WTC11 (cell line): ENCODE measurements around the gene ERFL. TPM values are rescaled to one million over a fixed set of nuclear protein-coding genes. Genes with fewer than 3 reads are reported as not detected.

Experiments
- ATAC-seq: fragments of 200-7000 bp; cut with Tn5 transposase; 2 replicates; pipeline ENCODE4 v1.10.0; 2021; ENCODE audit warnings: mild to moderate bottlenecking, moderate library complexity
- CTCF ChIA-PET: fragments of 300-600 bp; sonication (Branson Sonifier 250); formaldehyde crosslinking; loops from one replicate; lab custom pipeline; 2021; ENCODE audit warnings: antibody characterized with exemption; lab: Charles Lee
- POLR2A ChIA-PET: fragments of 350-600 bp; sonication (Branson Sonifier 250); formaldehyde crosslinking; loops from one replicate; lab custom pipeline; 2021; ENCODE audit warnings: antibody characterized with exemption; lab: Charles Lee
- DNase-seq: peaks from one replicate; pipeline ENCODE4 v3.0.0; 2021; ENCODE audit warnings: low spot score
- H3K27ac Mint-ChIP-seq: 2 replicates; pipeline ENCODE4 v1.8.0; 2021; ENCODE audit warnings: mixed read lengths
- H3K27me3 Mint-ChIP-seq: 2 replicates; pipeline ENCODE4 v1.8.0; 2021; ENCODE audit warnings: low read depth, mild to moderate bottlenecking, moderate library complexity, mixed read lengths
- H3K36me3 Mint-ChIP-seq: 2 replicates; pipeline ENCODE4 v1.8.0; 2021; ENCODE audit warnings: mixed read lengths
- H3K4me1 Mint-ChIP-seq: 2 replicates; pipeline ENCODE4 v1.8.0; 2022; ENCODE audit warnings: mixed read lengths
- H3K4me3 Mint-ChIP-seq: 2 replicates; pipeline ENCODE4 v1.8.0; 2021; ENCODE audit warnings: mild to moderate bottlenecking, moderate library complexity, mixed read lengths
- H3K9me3 Mint-ChIP-seq: 2 replicates; pipeline ENCODE4 v1.8.0; 2021; ENCODE audit warnings: mixed read lengths
- AR ChIP-seq: fragments of 250-450 bp; sonication (Bioruptor Pico); IDR thresholded peaks from 2 replicates; pipeline ENCODE4 v1.9.0; 2021; ENCODE audit warnings: mild to moderate bottlenecking
- CDX4 ChIP-seq: fragments of 250-450 bp; sonication (Bioruptor Pico); IDR thresholded peaks from 2 replicates; pipeline ENCODE4 v1.9.0; 2021; ENCODE audit warnings: moderate library complexity, mild to moderate bottlenecking, inconsistent platforms, borderline replicate concordance
- CREM ChIP-seq: sonication (generic); formaldehyde crosslinking; IDR thresholded peaks from 2 replicates; pipeline ENCODE4 v1.8.1; 2022; ENCODE audit warnings: mild to moderate bottlenecking, missing genetic modification reagents, moderate library complexity
- E2F4 ChIP-seq: sonication (generic); formaldehyde crosslinking; IDR thresholded peaks from 2 replicates; pipeline ENCODE4 v1.8.1; 2022; ENCODE audit warnings: low read depth, mild to moderate bottlenecking, moderate library complexity, missing genetic modification reagents, borderline replicate concordance
- ETV6 ChIP-seq: sonication (generic); formaldehyde crosslinking; IDR thresholded peaks from 2 replicates; pipeline ENCODE4 v1.8.1; 2022; ENCODE audit warnings: mild to moderate bottlenecking, missing genetic modification reagents
- FOXP1 ChIP-seq: sonication (generic); formaldehyde crosslinking; IDR thresholded peaks from 2 replicates; pipeline ENCODE4 v1.8.0; 2022; ENCODE audit warnings: missing genetic modification reagents, mild to moderate bottlenecking, moderate library complexity, borderline replicate concordance
- IRF2 ChIP-seq: sonication (generic); formaldehyde crosslinking; IDR thresholded peaks from 2 replicates; pipeline ENCODE4 v1.8.0; 2022; ENCODE audit warnings: low read depth, missing genetic modification reagents, borderline replicate concordance
- MXD4 ChIP-seq: fragments of 250-450 bp; sonication (Bioruptor Pico); IDR thresholded peaks from 2 replicates; pipeline ENCODE4 v1.8.0; 2021; ENCODE audit warnings: mild to moderate bottlenecking, moderate library complexity, borderline replicate concordance
- NFATC4 ChIP-seq: fragments of 250-450 bp; sonication (Bioruptor Pico); IDR thresholded peaks from 2 replicates; pipeline ENCODE4 v1.9.0; 2021; ENCODE audit warnings: mild to moderate bottlenecking
- NR2C2 ChIP-seq: sonication (generic); formaldehyde crosslinking; IDR thresholded peaks from 2 replicates; pipeline ENCODE4 v1.8.0; 2022; ENCODE audit warnings: mild to moderate bottlenecking, missing genetic modification reagents
- PREB ChIP-seq: sonication (generic); formaldehyde crosslinking; IDR thresholded peaks from 2 replicates; pipeline ENCODE4 v1.8.1; 2022; ENCODE audit warnings: mild to moderate bottlenecking, missing genetic modification reagents, moderate library complexity, borderline replicate concordance
- PRRX2 ChIP-seq: fragments of 250-450 bp; sonication (Bioruptor Pico); IDR thresholded peaks from 2 replicates; pipeline ENCODE4 v1.8.0; 2021; ENCODE audit warnings: mild to moderate bottlenecking
- RELA ChIP-seq: sonication (generic); formaldehyde crosslinking; IDR thresholded peaks from 2 replicates; pipeline ENCODE4 v1.8.1; 2022; ENCODE audit warnings: missing genetic modification reagents, mild to moderate bottlenecking, borderline replicate concordance
- SMAD3 ChIP-seq: sonication (generic); formaldehyde crosslinking; IDR thresholded peaks from 2 replicates; pipeline ENCODE4 v1.8.0; 2022; ENCODE audit warnings: missing genetic modification reagents, mild to moderate bottlenecking, borderline replicate concordance
- ZBTB21 ChIP-seq: sonication (generic); formaldehyde crosslinking; IDR thresholded peaks from 2 replicates; pipeline ENCODE4 v1.8.1; 2023; ENCODE audit warnings: mild to moderate bottlenecking, missing genetic modification reagents, borderline replicate concordance
- ZNF219 ChIP-seq: sonication (generic); formaldehyde crosslinking; IDR thresholded peaks from 2 replicates; pipeline ENCODE4 v1.8.0; 2023; ENCODE audit warnings: missing genetic modification reagents, mild to moderate bottlenecking, borderline replicate concordance
- ZNF425 ChIP-seq: fragments of 250-450 bp; sonication (Bioruptor Pico); conservative IDR thresholded peaks from 2 replicates; pipeline ENCODE4 v1.9.0; 2021; ENCODE audit warnings: mild to moderate bottlenecking
- total RNA-seq: library from RNA; stranded (reverse); gene quantifications from 3 replicates; pipeline ENCODE4 v1.2.3, GENCODE V29; 2021

ERFL gene
- total RNA-seq, 1 experiment from 2014 or later: 0.31 TPM

- no peak overlapping the region for H3K27ac Mint-ChIP-seq
- no peak overlapping the region for H3K4me3 Mint-ChIP-seq
- DNase-seq (no peak), ATAC-seq (peak; percentile 23; the same call in 1 of the 2 replicates)
- peaks cover 3% of the 10 kb centered on the region for H3K4me1 Mint-ChIP-seq
- ChIA-PET POLR2A (no interaction called here), CTCF (no interaction called here)
- H3K27me3 Mint-ChIP-seq: no peaks in the 10 kb centered on the region
- TF ChIP-seq PRRX2 (CRISPR knock-in tag) (no peak), NR2C2 (no peak), IRF2 (CRISPR knock-in tag) (no peak), ZNF219 (no peak), E2F4 (CRISPR knock-in tag) (no peak), FOXP1 (no peak), ETV6 (no peak), CDX4 (no peak), CREM (CRISPR knock-in tag) (no peak), NFATC4 (CRISPR knock-in tag) (no peak), ZBTB21 (no peak), SMAD3 (CRISPR knock-in tag) (no peak), PREB (no peak)
- H3K9me3 Mint-ChIP-seq: no peaks in the 10 kb centered on the region
- peaks cover 22% of the 10 kb centered on the region for H3K36me3 Mint-ChIP-seq
Measured at GRCh38 chr19:41897181-41897580, 31.1 kb downstream of the ERFL start.

- no peaks in the 10 kb centered on the region for H3K9me3 Mint-ChIP-seq
- ChIA-PET CTCF (interaction anchor here (1.0 to 1.6 kb wide), 6 partner anchors 8 to 33 kb away, joined by 3 to 7 read pairs (median 4); no protein-coding TSS in a partner anchor), POLR2A (no interaction called here)
- TF ChIP-seq MXD4 (CRISPR knock-in tag) (no peak), AR (CRISPR knock-in tag) (no peak), RELA (CRISPR knock-in tag) (no peak), ZNF425 (CRISPR knock-in tag) (no peak)
- H3K4me1 Mint-ChIP-seq: peaks cover 3% of the 10 kb centered on the region
- H3K36me3 Mint-ChIP-seq: peaks cover 16% of the 10 kb centered on the region
- DNase-seq (no peak), ATAC-seq (no peak)
- no peak overlapping the region for H3K27ac Mint-ChIP-seq
- H3K27me3 Mint-ChIP-seq: no peaks in the 10 kb centered on the region
- no peak overlapping the region for H3K4me3 Mint-ChIP-seq
Measured at GRCh38 chr19:41896581-41896942, 31.7 kb downstream of the ERFL start.
